Liver (tissue), 3 donors: ENCODE results near the gene RAB44.

Experiments
- ATF3 ChIP-seq: IDR thresholded peaks from 2 replicates; pipeline ENCODE4 v1.6.1; 2016; ENCODE audit warnings: antibody characterized with exemption
- CTCF ChIP-seq: fragments of 150-350 bp; IDR thresholded peaks from 2 replicates; pipeline ENCODE4 v1.5.1; 2017; ENCODE audit warnings: improper control_type of control experiment, low read depth, low read length; ENCODE audit not compliant: missing input control
- GABPA ChIP-seq, 2 donors: IDR thresholded peaks in 1 of 2; conservative IDR thresholded peaks in 1 of 2; 2 replicates each; pipeline ENCODE4 v1.6.1; 2016; ENCODE audit warnings: antibody characterized with exemption in 2 of 2, mild to moderate bottlenecking in 1 of 2, moderate library complexity in 1 of 2
- HNF4G ChIP-seq: IDR thresholded peaks from 2 replicates; pipeline ENCODE4 v1.6.1; 2016; ENCODE audit warnings: antibody characterized with exemption
- JUND ChIP-seq, 2 donors: IDR thresholded peaks; 2 replicates each; pipeline ENCODE4 v1.6.1; 2016; ENCODE audit warnings: antibody characterized with exemption in 2 of 2
- MAX ChIP-seq: IDR thresholded peaks from 2 replicates; pipeline ENCODE4 v1.6.1; 2016; ENCODE audit warnings: antibody characterized with exemption
- RAD21 ChIP-seq, 2 donors: IDR thresholded peaks; 2 replicates each; pipeline ENCODE4 v1.6.1; 2016; ENCODE audit warnings: antibody characterized with exemption in 2 of 2, mild to moderate bottlenecking in 2 of 2
- RXRA ChIP-seq, 2 donors: IDR thresholded peaks; 2 replicates each; pipeline ENCODE4 v1.6.1; 2017 to 2018; ENCODE audit warnings: antibody characterized with exemption in 2 of 2, mild to moderate bottlenecking in 1 of 2
- SP1 ChIP-seq: IDR thresholded peaks from 2 replicates; pipeline ENCODE4 v1.6.1; 2018; ENCODE audit warnings: antibody characterized with exemption, mild to moderate bottlenecking
- TAF1 ChIP-seq: conservative IDR thresholded peaks from 2 replicates; pipeline ENCODE4 v1.6.1; 2016; ENCODE audit warnings: antibody characterized with exemption, mild to moderate bottlenecking
- YY1 ChIP-seq: IDR thresholded peaks from 2 replicates; pipeline ENCODE4 v1.6.1; 2016; ENCODE audit warnings: antibody characterized with exemption, mild to moderate bottlenecking
- TF ChIP-seq, protein P1 (sequence below): IDR thresholded peaks from 2 replicates; pipeline ENCODE4 v1.6.1; 2016; ENCODE audit warnings: antibody characterized with exemption, mild to moderate bottlenecking
- TF ChIP-seq, protein P2 (sequence below): IDR thresholded peaks from 2 replicates; pipeline ENCODE4 v1.6.1; 2016; ENCODE audit warnings: antibody characterized with exemption
- donor health status: healthy.
- donor health status: healthy.

GRCh38 chr6:36703081-36703606 is 5.5 kb downstream of the RAB44 start:
- TF ChIP-seq CTCF (no peak), JUND (IDR thresholded peaks at IDR 0.05) (no peak), HNF4G (no peak), ATF3 (no peak), RAD21 (IDR thresholded peaks at IDR 0.05) (no peak), GABPA (IDR thresholded peaks at IDR 0.05 in 1 of 2, conservative IDR thresholded peaks at IDR 0.05 in 1 of 2) (no peak), MAX (no peak), TAF1 (no peak), YY1 (no peak), RXRA (IDR thresholded peaks at IDR 0.05) (no peak), SP1 (no peak)
- TF ChIP-seq, protein P1, sequence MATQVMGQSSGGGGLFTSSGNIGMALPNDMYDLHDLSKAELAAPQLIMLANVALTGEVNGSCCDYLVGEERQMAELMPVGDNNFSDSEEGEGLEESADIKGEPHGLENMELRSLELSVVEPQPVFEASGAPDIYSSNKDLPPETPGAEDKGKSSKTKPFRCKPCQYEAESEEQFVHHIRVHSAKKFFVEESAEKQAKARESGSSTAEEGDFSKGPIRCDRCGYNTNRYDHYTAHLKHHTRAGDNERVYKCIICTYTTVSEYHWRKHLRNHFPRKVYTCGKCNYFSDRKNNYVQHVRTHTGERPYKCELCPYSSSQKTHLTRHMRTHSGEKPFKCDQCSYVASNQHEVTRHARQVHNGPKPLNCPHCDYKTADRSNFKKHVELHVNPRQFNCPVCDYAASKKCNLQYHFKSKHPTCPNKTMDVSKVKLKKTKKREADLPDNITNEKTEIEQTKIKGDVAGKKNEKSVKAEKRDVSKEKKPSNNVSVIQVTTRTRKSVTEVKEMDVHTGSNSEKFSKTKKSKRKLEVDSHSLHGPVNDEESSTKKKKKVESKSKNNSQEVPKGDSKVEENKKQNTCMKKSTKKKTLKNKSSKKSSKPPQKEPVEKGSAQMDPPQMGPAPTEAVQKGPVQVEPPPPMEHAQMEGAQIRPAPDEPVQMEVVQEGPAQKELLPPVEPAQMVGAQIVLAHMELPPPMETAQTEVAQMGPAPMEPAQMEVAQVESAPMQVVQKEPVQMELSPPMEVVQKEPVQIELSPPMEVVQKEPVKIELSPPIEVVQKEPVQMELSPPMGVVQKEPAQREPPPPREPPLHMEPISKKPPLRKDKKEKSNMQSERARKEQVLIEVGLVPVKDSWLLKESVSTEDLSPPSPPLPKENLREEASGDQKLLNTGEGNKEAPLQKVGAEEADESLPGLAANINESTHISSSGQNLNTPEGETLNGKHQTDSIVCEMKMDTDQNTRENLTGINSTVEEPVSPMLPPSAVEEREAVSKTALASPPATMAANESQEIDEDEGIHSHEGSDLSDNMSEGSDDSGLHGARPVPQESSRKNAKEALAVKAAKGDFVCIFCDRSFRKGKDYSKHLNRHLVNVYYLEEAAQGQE: no peak
- TF ChIP-seq, protein P2, sequence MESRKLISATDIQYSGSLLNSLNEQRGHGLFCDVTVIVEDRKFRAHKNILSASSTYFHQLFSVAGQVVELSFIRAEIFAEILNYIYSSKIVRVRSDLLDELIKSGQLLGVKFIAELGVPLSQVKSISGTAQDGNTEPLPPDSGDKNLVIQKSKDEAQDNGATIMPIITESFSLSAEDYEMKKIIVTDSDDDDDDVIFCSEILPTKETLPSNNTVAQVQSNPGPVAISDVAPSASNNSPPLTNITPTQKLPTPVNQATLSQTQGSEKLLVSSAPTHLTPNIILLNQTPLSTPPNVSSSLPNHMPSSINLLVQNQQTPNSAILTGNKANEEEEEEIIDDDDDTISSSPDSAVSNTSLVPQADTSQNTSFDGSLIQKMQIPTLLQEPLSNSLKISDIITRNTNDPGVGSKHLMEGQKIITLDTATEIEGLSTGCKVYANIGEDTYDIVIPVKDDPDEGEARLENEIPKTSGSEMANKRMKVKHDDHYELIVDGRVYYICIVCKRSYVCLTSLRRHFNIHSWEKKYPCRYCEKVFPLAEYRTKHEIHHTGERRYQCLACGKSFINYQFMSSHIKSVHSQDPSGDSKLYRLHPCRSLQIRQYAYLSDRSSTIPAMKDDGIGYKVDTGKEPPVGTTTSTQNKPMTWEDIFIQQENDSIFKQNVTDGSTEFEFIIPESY: no peak
